GM18861 (cell line): ENCODE results near the gene INO80B.
A peak's percentile ranks its signal among the peaks of the same experiment; 100 is the strongest.
"Not testable (repeated sequence)": the region's sequence is repeated elsewhere in the genome, so short reads cannot be mapped to it uniquely, and the experiment has no call there.

Experiments
- ATAC-seq: cut with Tn5 transposase; IDR thresholded peaks from one replicate; pipeline ENCODE4 v1.9.1; 2021; ENCODE audit not compliant: unreplicated experiment

INO80B gene

GRCh38 chr2:74474899-74475298 is 20.0 kb downstream of the INO80B start:
- ATAC-seq, result no peak

GRCh38 chr2:74481431-74481830 is 26.5 kb downstream of the INO80B start:
- no peak for ATAC-seq

- peak; percentile 24 for ATAC-seq
Observed at GRCh38 chr2:74481961-74482800, 27.3 kb downstream of the INO80B start.

- ATAC-seq, result peak; percentile 73
Observed at GRCh38 chr2:74482801-74483674, 28.2 kb downstream of the INO80B start, which contains the start of the genes CCDC142 and TTC31. TSS of gene CCDC142 (minus strand) at chr2:74482998. CDS start at chr2:74482837, 161 bp downstream. TSS of gene TTC31 (plus strand) at chr2:74483081. CDS start at chr2:74483096, 15 bp downstream.

- not testable (repeated sequence) for ATAC-seq
Observed at GRCh38 chr2:74483675-74484164, 28.8 kb downstream of the INO80B start.

- no peak for ATAC-seq
Observed at GRCh38 chr2:74486141-74486540, 31.3 kb downstream of the INO80B start.

GRCh38 chr2:74488643-74489481 is 34.0 kb downstream of the INO80B start:
- no peak for ATAC-seq

GRCh38 chr2:74489906-74490305 is 35.0 kb downstream of the INO80B start:
- no peak for ATAC-seq

- no peak for ATAC-seq
Observed at GRCh38 chr2:74491648-74492544, 37.0 kb downstream of the INO80B start.

GRCh38 chr2:74493546-74493945 is 38.7 kb downstream of the INO80B start:
- ATAC-seq, result no peak

GRCh38 chr2:74495440-74495839 is 40.6 kb downstream of the INO80B start:
- ATAC-seq, result no peak

GRCh38 chr2:74496997-74497776 is 42.3 kb downstream of the INO80B start:
- no peak for ATAC-seq

GRCh38 chr2:74497777-74498499 is 43.1 kb downstream of the INO80B start:
- no peak for ATAC-seq

GRCh38 chr2:74498500-74499266 is 43.8 kb downstream of the INO80B start:
- no peak for ATAC-seq

GRCh38 chr2:74499267-74499939 is 44.5 kb downstream of the INO80B start, which contains the start of gene LBX2:
TSS of gene LBX2 (minus strand) at chr2:74499603. CDS start at chr2:74499537, 66 bp downstream.
- ATAC-seq, result no peak

GRCh38 chr2:74499940-74500577 is 45.2 kb downstream of the INO80B start:
- no peak for ATAC-seq
